Sciatic nerve (tissue), 2 donors: Measurements from ENCODE around the gene FAM193B. TPM values are rescaled to one million over a fixed set of nuclear protein-coding genes. Genes with fewer than 3 reads are reported as not detected.

Experiments
- ATAC-seq: fragments of 200-7000 bp; cut with Tn5 transposase; one replicate; pipeline ENCODE4 v1.9.1; 2020; ENCODE audit warnings: mild to moderate bottlenecking, moderate library complexity
- DNase-seq: peaks from one replicate; pipeline ENCODE4 v3.0.0-alpha.2; 2020; ENCODE audit warnings: low spot score
- intact Hi-C: fragments of 100-400 bp; cut with DNase I; formaldehyde crosslinking; loops from one replicate; pipeline ENCODE4 v1.14.2; 2022
- total RNA-seq: library from RNA; stranded (reverse); fragmentation: NEBNext Ultra II Directional; extraction: Animal tissue kit (Norgen Biotek cat#: 25700); gene quantifications from one replicate; pipeline ENCODE4 v1.2.1, GENCODE V29; 2021
- donor health status: DM: no; HTN: no; CAD: no.
- donor health status: DM: no; HTN: no; CAD: no.

Gene FAM193B
- total RNA-seq, 1 donor from 2014 or later = 113 TPM

- DNase-seq (no peak), ATAC-seq (no peak)
- intact Hi-C loops = no loop called here
Observed at GRCh38 chr5:177482359-177482795, 72.0 kb downstream of the FAM193B start.

GRCh38 chr5:177479774-177480173 lies 74.6 kb downstream of the FAM193B start:
- DNase-seq (no peak), ATAC-seq (peak; percentile 67)
- intact Hi-C loops = no loop called here

GRCh38 chr5:177478711-177479646 lies 75.4 kb downstream of the FAM193B start:
- DNase-seq = peak; percentile 83
- ATAC-seq = peak; percentile 69
- intact Hi-C loops = no loop called here

GRCh38 chr5:177477701-177478477 lies 76.5 kb downstream of the FAM193B start:
- DNase-seq = no peak
- ATAC-seq = no peak
- intact Hi-C loops = no loop called here

GRCh38 chr5:177476531-177477233 lies 77.7 kb downstream of the FAM193B start:
- ATAC-seq (peak; percentile 27), DNase-seq (no peak)
- intact Hi-C loops = no loop called here

- ATAC-seq (no peak), DNase-seq (no peak)
- intact Hi-C loops = no loop called here
Observed at GRCh38 chr5:177475563-177476427, 78.6 kb downstream of the FAM193B start.

GRCh38 chr5:177474846-177475562 lies 79.4 kb downstream of the FAM193B start:
- DNase-seq = no peak
- ATAC-seq = no peak
- intact Hi-C loops = no loop called here

- no peak for DNase-seq
- intact Hi-C loops = no loop called here
Observed at GRCh38 chr5:177474002-177474476, 80.3 kb downstream of the FAM193B start.

GRCh38 chr5:177473443-177474001 lies 80.8 kb downstream of the FAM193B start, which contains the start of gene DBN1:
TSS of gene DBN1 (minus strand) at chr5:177473634. CDS start at chr5:177473521, 113 bp downstream.
- ATAC-seq (peak; percentile 29), DNase-seq (no peak)
- intact Hi-C loops = no loop called here

More at GRCh38 chr5:177474002-177474476, 80.3 kb downstream of the FAM193B start:
- no peak for ATAC-seq

- intact Hi-C loops = no loop called here
- ATAC-seq = peak; percentile 6
- no peak for DNase-seq
Observed at GRCh38 chr5:177472460-177473442, 81.6 kb downstream of the FAM193B start.

GRCh38 chr5:177471610-177472356 lies 82.6 kb downstream of the FAM193B start:
- DNase-seq (no peak), ATAC-seq (peak; percentile 58)
- intact Hi-C loops = no loop called here

- intact Hi-C loops = no loop called here
- DNase-seq (no peak), ATAC-seq (no peak)
Observed at GRCh38 chr5:177470759-177471536, 83.4 kb downstream of the FAM193B start.
